Breast epithelium (tissue), 3 donors: ENCODE results near the gene KRT31.

Experiments used
- CTCF ChIP-seq, 3 donors: fragments of 450-650 bp; IDR thresholded peaks; one replicate each; pipeline ENCODE4 v1.5.1; 2016 to 2017; ENCODE audit warnings: antibody characterized with exemption in 3 of 3, mild to moderate bottlenecking in 3 of 3, moderate library complexity in 3 of 3
- POLR2AphosphoS5 ChIP-seq, 3 donors: sonication (generic); formaldehyde crosslinking; IDR thresholded peaks; one replicate each; pipeline ENCODE4 v1.6.1; 2017; ENCODE audit warnings: antibody characterized with exemption in 3 of 3

- TF ChIP-seq POLR2AphosphoS5 (IDR thresholded peaks at IDR 0.05): no peak
- TF ChIP-seq CTCF (IDR thresholded peaks at IDR 0.05): no peak
Observed at GRCh38 chr17:41345992-41346391, 51.4 kb downstream of the KRT31 start.
